Measurements from ENCODE around the gene BMP2.

BMP2 gene

GRCh38 chr20:6740096-6740495 is 27.4 kb upstream of the BMP2 start:
- Histone ChIP-seq H3K9me3 (ENCODE audit: control insufficient read depth, insufficient read depth, low read length) (no peaks in the 10 kb centered on the region), H3K4me1 (ENCODE audit: control insufficient read depth, insufficient read depth, low read length) (no peaks in the 10 kb centered on the region; the same call in 1 of the 2 replicates), H3K4me3 (ENCODE audit: low read length) (no peak overlapping the region), H3K27ac (ENCODE audit: low read length) (no peak overlapping the region), H3K36me3 (ENCODE audit: control insufficient read depth, insufficient read depth, low read length) (no peaks in the 10 kb centered on the region), H3K27me3 (ENCODE audit: control insufficient read depth, insufficient read depth, low read length) (no peaks in the 10 kb centered on the region)
- no peak for DNase-seq (ENCODE audit: low read depth, low spot score)
- no CpG with 5 or more reads among the region's 3 CpGs for WGBS (ENCODE audit: insufficient coverage, insufficient read length)

GRCh38 chr20:6744180-6744579 is 23.3 kb upstream of the BMP2 start:
- Histone ChIP-seq H3K4me3 (ENCODE audit: low read length) (no peak overlapping the region), H3K36me3 (ENCODE audit: control insufficient read depth, insufficient read depth, low read length) (no peaks in the 10 kb centered on the region), H3K27me3 (ENCODE audit: control insufficient read depth, insufficient read depth, low read length) (no peaks in the 10 kb centered on the region), H3K27ac (ENCODE audit: low read length) (no peak overlapping the region), H3K4me1 (ENCODE audit: control insufficient read depth, insufficient read depth, low read length) (no peaks in the 10 kb centered on the region), H3K9me3 (ENCODE audit: control insufficient read depth, insufficient read depth, low read length) (no peaks in the 10 kb centered on the region)
- no CpG with 5 or more reads among the region's 1 CpG for WGBS (ENCODE audit: insufficient coverage, insufficient read length)
- DNase-seq (ENCODE audit: low read depth, low spot score), result no peak

GRCh38 chr20:6744805-6745204 is 22.7 kb upstream of the BMP2 start:
- Histone ChIP-seq H3K36me3 (ENCODE audit: control insufficient read depth, insufficient read depth, low read length) (no peaks in the 10 kb centered on the region), H3K27me3 (ENCODE audit: control insufficient read depth, insufficient read depth, low read length) (no peaks in the 10 kb centered on the region), H3K9me3 (ENCODE audit: control insufficient read depth, insufficient read depth, low read length) (no peaks in the 10 kb centered on the region), H3K4me3 (ENCODE audit: low read length) (no peak overlapping the region), H3K4me1 (ENCODE audit: control insufficient read depth, insufficient read depth, low read length) (no peaks in the 10 kb centered on the region), H3K27ac (ENCODE audit: low read length) (no peak overlapping the region)
- DNase-seq (ENCODE audit: low read depth, low spot score), result no peak
- no CpG with 5 or more reads among the region's 4 CpGs for WGBS (ENCODE audit: insufficient coverage, insufficient read length)

GRCh38 chr20:6746901-6747609 is 20.4 kb upstream of the BMP2 start:
- H3K4me3 ChIP-seq (ENCODE audit: low read length), result no peak overlapping the region

GRCh38 chr20:6750438-6750837 is 17.0 kb upstream of the BMP2 start:
- no peak for DNase-seq (ENCODE audit: low read depth, low spot score)
- Histone ChIP-seq H3K27me3 (ENCODE audit: control insufficient read depth, insufficient read depth, low read length) (no peaks in the 10 kb centered on the region), H3K36me3 (ENCODE audit: control insufficient read depth, insufficient read depth, low read length) (no peaks in the 10 kb centered on the region)

More at GRCh38 chr20:6746901-6747609, 20.4 kb upstream of the BMP2 start:
- no peaks in the 10 kb centered on the region for H3K36me3 ChIP-seq (ENCODE audit: control insufficient read depth, insufficient read depth, low read length)
- DNase-seq (ENCODE audit: low read depth, low spot score), result no peak
- no peak overlapping the region for H3K27ac ChIP-seq (ENCODE audit: low read length)
- WGBS (ENCODE audit: insufficient coverage, insufficient read length), result no CpG with 5 or more reads among the region's 6 CpGs
- H3K9me3 ChIP-seq (ENCODE audit: control insufficient read depth, insufficient read depth, low read length), result no peaks in the 10 kb centered on the region
- no peaks in the 10 kb centered on the region for H3K27me3 ChIP-seq (ENCODE audit: control insufficient read depth, insufficient read depth, low read length)
- no peaks in the 10 kb centered on the region for H3K4me1 ChIP-seq (ENCODE audit: control insufficient read depth, insufficient read depth, low read length)

GRCh38 chr20:6756693-6757595 is 10.5 kb upstream of the BMP2 start:
- Histone ChIP-seq H3K4me1 (ENCODE audit: control insufficient read depth, insufficient read depth, low read length) (no peaks in the 10 kb centered on the region), H3K4me3 (ENCODE audit: low read length) (no peak overlapping the region), H3K27me3 (ENCODE audit: control insufficient read depth, insufficient read depth, low read length) (no peaks in the 10 kb centered on the region), H3K27ac (ENCODE audit: low read length) (no peak overlapping the region), H3K9me3 (ENCODE audit: control insufficient read depth, insufficient read depth, low read length) (no peaks in the 10 kb centered on the region), H3K36me3 (ENCODE audit: control insufficient read depth, insufficient read depth, low read length) (no peaks in the 10 kb centered on the region)
- no peak for DNase-seq (ENCODE audit: low read depth, low spot score)
- no CpG with 5 or more reads among the region's 4 CpGs for WGBS (ENCODE audit: insufficient coverage, insufficient read length)

More at GRCh38 chr20:6750438-6750837, 17.0 kb upstream of the BMP2 start:
- H3K4me1 ChIP-seq (ENCODE audit: control insufficient read depth, insufficient read depth, low read length), result no peaks in the 10 kb centered on the region
- H3K27ac ChIP-seq (ENCODE audit: low read length), result no peak overlapping the region
- no peaks in the 10 kb centered on the region for H3K9me3 ChIP-seq (ENCODE audit: control insufficient read depth, insufficient read depth, low read length)
- H3K4me3 ChIP-seq (ENCODE audit: low read length), result no peak overlapping the region

- H3K4me3 ChIP-seq (ENCODE audit: low read length), result no peak overlapping the region
- no peak overlapping the region for H3K27ac ChIP-seq (ENCODE audit: low read length)
- no peaks in the 10 kb centered on the region for H3K9me3 ChIP-seq (ENCODE audit: control insufficient read depth, insufficient read depth, low read length)
- peaks cover 9% of the 10 kb centered on the region; the same call in 1 of the 2 replicates for H3K27me3 ChIP-seq (ENCODE audit: control insufficient read depth, insufficient read depth, low read length)
- no CpG with 5 or more reads among the region's 2 CpGs for WGBS (ENCODE audit: insufficient coverage, insufficient read length)
- H3K4me1 ChIP-seq (ENCODE audit: control insufficient read depth, insufficient read depth, low read length), result peaks cover 5% of the 10 kb centered on the region
- no peaks in the 10 kb centered on the region for H3K36me3 ChIP-seq (ENCODE audit: control insufficient read depth, insufficient read depth, low read length)
- no peak for DNase-seq (ENCODE audit: low read depth, low spot score)
Measured at GRCh38 chr20:6764619-6765018, 2.9 kb upstream of the BMP2 start.

GRCh38 chr20:6765469-6766058 is 1.9 kb upstream of the BMP2 start:
- DNase-seq (ENCODE audit: low read depth, low spot score), result no peak
- H3K27ac ChIP-seq (ENCODE audit: low read length), result no peak overlapping the region
- H3K4me3 ChIP-seq (ENCODE audit: low read length), result no peak overlapping the region
- no CpG with 5 or more reads among the region's 6 CpGs for WGBS (ENCODE audit: insufficient coverage, insufficient read length)
- H3K4me1 ChIP-seq (ENCODE audit: control insufficient read depth, insufficient read depth, low read length), result peaks cover 5% of the 10 kb centered on the region
- peaks cover 10% of the 10 kb centered on the region; the same call in 1 of the 2 replicates for H3K27me3 ChIP-seq (ENCODE audit: control insufficient read depth, insufficient read depth, low read length)
- no peaks in the 10 kb centered on the region for H3K36me3 ChIP-seq (ENCODE audit: control insufficient read depth, insufficient read depth, low read length)
- no peaks in the 10 kb centered on the region for H3K9me3 ChIP-seq (ENCODE audit: control insufficient read depth, insufficient read depth, low read length)

- Histone ChIP-seq H3K36me3 (ENCODE audit: control insufficient read depth, insufficient read depth, low read length) (no peaks in the 10 kb centered on the region), H3K27me3 (ENCODE audit: control insufficient read depth, insufficient read depth, low read length) (peaks cover 11% of the 10 kb centered on the region; the same call in 1 of the 2 replicates), H3K4me1 (ENCODE audit: control insufficient read depth, insufficient read depth, low read length) (peaks cover 5% of the 10 kb centered on the region), H3K27ac (ENCODE audit: low read length) (no peak overlapping the region), H3K9me3 (ENCODE audit: control insufficient read depth, insufficient read depth, low read length) (no peaks in the 10 kb centered on the region), H3K4me3 (ENCODE audit: low read length) (no peak overlapping the region)
- DNase-seq (ENCODE audit: low read depth, low spot score), result no peak
- WGBS (ENCODE audit: insufficient coverage, insufficient read length), result no CpG with 5 or more reads among the region's 9 CpGs
Measured at GRCh38 chr20:6766433-6766832, 1.1 kb upstream of the BMP2 start.

GRCh38 chr20:6767126-6767535 is 355 bp upstream of the BMP2 start:
- no CpG with 5 or more reads among the region's 26 CpGs for WGBS (ENCODE audit: insufficient coverage, insufficient read length)
- H3K36me3 ChIP-seq (ENCODE audit: control insufficient read depth, insufficient read depth, low read length), result no peaks in the 10 kb centered on the region
- peaks cover 5% of the 10 kb centered on the region for H3K4me1 ChIP-seq (ENCODE audit: control insufficient read depth, insufficient read depth, low read length)
- H3K9me3 ChIP-seq (ENCODE audit: control insufficient read depth, insufficient read depth, low read length), result no peaks in the 10 kb centered on the region
- H3K27ac ChIP-seq (ENCODE audit: low read length), result no peak overlapping the region
- H3K27me3 ChIP-seq (ENCODE audit: control insufficient read depth, insufficient read depth, low read length), result peaks cover 12% of the 10 kb centered on the region; the same call in 1 of the 2 replicates
- H3K4me3 ChIP-seq (ENCODE audit: low read length), result peak overlapping the region; percentile 88; the same call in 1 of the 2 replicates
- no peak for DNase-seq (ENCODE audit: low read depth, low spot score)

Data from iPS DF 6.9 (cell line).